Stimulated activated CD4-positive, alpha-beta T cell treated with anti-CD3 and anti-CD28 coated beads, TNF-alpha, amount 100 ng/mL, for 24 hours (primary cell): ENCODE measurements around the gene LYZL2.
"Not testable (repeated sequence)": the region's sequence is repeated elsewhere in the genome, so short reads cannot be mapped to it uniquely, and the experiment has no call there.

Experiments used
- DNase-seq, 3 experiments: peaks; one replicate each; pipeline ENCODE4 v3.0.0-alpha.2; 2020; ENCODE audit warnings: low read depth in 3 of 3

Gene LYZL2

DNA sequence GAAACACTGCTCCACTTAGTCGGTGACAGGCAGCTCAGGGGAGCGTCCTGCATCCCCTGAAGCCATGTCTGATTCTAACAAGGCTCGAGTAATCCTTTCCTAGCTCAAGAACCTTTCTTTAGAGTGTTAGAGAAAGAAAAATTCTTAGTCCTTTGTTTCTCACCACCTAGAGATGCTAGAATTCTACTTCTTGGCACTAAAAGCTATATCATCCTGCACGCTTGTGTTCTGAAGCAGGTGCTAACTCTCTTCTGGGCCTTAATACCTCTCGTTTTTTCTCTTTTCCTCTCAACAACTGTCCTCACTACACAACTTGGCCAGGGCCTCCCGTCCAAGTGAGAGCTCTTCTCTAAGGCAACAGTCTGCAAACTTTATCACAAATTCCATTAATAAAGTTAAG is at the start of gene LYZL2:
TSS of gene LYZL2 (minus strand) at position 101 of the 400 bp plus-strand sequence. CDS start 2,838 bp downstream, outside the sequence.
- DNase-seq = no peak

DNA sequence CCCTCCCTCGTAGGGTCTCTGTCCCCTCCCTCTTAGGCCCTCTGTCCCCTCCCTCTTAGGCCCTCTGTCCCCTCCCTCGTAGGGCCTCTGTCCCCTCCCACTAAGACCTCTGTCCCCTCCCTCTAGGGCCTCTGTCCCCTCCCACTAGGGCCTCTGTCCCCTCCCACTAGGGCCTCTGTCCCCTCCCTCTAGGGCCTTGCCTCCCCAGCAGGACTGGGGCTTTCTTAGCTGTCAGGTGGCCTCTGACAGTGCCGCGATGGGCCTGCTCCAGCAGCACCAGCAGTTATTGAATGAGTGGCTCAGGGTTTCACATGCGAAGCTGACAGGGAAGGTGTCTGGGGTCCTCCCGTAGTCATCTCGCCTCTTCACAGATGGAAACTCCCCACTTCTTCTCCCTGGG is 48.1 kb upstream of the LYZL2 start:
- not testable (repeated sequence) for DNase-seq

DNA sequence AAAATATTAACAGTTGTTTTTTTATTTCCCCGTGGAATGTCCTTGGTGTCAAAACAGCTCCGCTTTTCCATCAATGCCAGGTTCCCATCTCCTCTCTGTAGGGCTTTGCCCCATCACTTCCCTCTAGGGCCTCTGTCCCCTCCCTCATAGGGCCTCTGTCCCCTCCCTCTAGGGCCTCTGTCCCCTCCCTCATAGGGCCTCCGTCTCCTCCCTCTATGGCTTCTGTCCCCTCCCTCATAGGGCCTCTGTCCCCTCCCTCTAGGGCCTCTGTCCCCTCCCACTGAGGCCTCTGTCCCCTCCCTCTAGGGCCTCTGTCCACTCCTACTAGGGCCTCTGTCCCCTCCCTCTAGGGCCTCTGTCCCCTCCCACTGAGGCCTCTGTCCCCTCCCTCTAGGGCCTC is 47.6 kb upstream of the LYZL2 start:
- not testable (repeated sequence) for DNase-seq

DNA sequence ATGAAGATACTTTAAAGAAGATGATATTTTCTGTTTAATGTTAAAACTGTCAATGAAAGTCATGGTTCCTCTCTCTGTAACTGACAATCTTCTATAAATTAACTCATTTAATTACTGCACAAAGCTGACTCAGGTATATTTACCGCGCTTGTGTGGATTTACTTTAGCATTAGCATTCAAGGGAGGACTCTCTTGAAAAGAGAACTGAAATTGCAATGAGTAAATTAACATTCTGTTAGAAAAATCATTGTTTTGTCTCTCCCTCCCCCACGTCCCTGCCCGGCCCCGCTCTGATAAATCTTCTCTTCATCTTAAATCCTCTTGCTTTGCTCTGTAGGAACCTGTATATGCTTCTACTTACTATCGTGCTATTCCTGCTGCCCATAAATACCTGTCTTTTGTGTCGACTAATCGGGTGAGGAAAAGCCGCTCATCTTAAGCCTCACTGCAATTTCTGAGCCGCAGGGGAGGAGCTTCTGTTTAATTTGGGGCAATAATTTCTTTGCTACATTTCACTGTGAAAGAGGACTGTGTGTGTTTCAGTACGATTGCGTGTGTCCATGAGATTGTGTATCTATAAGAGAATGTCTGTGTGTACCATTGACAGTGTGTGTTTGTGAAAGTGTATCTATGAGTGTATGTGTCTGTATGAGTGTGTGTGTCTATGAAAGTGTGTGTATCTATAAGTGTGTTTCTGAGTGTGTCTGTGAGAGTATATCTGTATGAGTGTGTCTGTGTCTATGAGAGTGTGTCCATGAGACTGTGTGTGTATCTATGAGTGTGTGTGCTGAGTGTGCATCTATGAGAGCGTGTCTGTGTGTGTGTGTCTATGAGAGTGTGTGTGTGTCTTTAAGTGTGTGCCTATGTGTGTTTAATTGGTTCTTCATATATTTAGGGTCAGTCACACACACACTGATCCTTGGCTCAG is 46.5 kb upstream of the LYZL2 start:
- no peak for DNase-seq

DNA sequence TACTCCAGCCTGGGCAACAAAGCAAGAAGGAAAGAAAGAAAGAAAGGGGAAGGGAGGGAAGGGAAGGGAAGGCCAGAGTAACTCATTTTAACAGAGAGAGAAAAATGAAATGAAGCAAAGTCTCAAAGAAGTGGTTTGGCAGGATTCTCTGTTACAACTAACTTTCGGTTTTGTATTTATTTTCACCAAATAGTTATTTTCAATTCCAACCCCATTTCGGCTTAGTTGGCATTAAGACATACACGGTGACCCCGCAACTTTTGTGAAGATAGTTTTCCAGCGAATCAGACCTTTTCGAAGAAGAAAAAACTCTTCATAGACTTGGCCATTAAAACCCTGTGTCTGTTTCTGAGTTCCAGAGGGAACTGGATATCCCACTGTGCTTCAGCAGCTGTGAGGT is 45.2 kb upstream of the LYZL2 start:
- no peak for DNase-seq

DNA sequence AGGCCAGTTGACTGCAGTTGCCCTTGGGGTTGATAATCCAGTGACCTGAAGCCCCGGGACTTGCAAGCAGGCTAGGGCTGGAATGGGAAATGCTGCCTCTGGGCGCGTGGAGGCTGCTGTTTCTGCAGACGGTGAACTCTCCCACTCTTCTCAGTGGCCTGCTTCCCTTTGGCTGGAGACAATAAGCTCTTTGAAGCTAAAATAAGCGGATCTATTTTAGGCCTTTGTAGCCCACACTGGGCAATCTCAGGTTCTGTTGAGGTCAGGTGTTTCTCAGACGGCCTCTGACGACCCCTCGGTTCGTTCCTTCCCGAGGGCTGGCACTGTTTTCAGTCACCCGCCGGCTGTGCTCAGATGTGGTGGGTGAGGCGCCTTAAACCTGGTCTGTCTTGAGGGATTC is 43.7 kb upstream of the LYZL2 start:
- DNase-seq = not testable (repeated sequence)

DNA sequence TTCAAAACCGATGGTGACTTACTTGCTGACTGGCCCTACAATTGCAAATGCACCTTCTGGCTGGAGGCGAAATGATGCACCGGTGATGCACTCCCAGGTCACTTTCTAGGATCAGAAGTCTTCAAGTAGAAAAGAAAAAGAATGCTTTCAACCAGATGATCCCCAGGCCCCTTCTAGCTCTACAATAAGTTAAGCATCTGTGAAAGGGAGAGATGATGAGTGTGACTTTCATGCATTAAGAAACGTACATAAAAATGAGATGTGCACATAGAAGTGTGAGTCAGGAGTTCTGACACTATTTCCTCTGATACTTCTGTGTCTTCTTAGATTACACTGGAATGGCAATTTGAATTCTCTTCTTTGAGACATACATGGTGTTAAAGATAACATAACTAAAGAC is 42.8 kb upstream of the LYZL2 start:
- not testable (repeated sequence) for DNase-seq

DNA sequence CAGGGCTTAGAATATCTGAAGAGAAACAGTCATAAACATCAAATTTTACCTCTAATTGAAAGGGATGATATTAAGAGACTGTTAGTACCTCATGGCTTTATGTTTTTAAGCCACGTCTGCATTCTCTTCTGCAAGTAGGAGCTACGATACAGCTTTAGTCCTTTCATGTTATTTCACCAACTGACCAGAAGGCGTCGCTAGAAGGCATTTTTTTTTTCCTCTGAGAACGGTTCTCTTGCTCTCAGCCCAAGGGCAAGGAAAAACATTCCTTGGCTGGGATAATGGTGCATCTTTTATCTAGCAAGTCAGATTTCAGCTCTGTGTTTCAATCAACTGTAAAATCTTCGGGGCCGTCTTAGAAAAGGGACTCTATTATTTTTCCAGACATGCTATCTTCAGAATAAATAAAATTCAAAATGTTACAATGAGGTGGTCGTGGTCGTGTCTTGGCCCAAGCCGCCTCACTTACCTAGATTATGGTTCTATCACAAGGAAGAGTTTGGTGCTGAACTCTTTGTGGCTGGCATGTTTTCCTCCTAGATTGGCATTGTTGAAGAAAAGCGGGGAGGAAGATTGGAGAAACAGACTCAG is 41.6 kb upstream of the LYZL2 start:
- DNase-seq = no peak

DNA sequence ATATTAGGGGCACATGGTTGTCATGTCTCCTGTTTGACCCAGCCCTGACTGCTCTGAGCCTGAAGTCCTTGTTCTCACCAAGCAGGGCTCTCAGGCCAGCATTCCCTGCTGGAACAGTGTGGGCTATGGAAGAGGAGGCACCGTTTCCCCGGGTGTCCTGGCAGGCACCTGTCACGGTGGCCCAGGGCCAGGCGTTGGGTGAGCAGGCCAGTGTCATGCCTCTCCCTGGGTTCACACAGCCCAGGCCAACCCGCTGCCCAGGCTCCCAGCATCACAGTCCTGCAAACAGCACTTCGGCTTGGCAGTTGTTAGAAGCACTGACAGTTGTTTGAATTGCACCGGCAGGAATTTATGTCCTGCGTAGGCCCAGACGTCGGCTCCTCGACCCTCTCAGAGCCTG is 38.4 kb upstream of the LYZL2 start:
- DNase-seq = not testable (repeated sequence)

DNA sequence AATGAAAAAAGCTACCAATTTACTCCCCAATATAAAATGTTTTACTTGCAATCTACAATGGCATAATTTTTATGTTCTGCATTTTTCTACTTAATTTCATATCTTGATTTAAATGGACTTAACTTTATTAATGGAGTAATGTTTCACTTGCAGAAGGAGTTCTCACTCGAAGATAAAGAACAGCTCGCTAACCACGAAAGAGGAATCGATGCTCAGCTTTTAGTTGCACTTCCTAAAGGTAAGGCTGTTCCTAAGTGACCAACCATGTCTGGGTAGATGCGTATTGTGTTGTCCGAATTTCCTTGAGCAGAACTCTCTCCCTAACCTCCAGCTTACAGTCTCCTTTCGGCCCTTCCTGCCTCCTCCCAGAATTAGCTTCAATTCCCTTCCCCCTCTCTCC is 33.9 kb upstream of the LYZL2 start:
- not testable (repeated sequence) for DNase-seq

DNA sequence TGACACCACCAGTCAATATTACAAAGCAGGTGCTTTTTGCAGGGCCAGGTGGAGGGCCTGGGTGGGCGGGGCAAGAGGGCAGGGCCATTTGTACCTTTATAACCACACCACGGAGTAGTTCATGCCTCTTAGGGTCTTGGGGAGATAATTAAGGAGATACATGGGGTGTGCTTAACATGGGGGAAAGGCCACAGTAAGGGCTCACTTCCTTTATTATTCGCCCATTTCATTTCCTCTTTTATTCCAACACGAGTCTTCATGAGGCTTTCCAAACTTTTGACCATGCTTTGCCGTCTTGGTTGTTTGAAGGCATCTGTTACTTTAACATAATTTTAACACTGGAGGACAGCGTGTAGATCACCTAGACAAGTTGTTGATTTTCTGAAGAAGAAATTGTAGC is 33.3 kb upstream of the LYZL2 start:
- DNase-seq = no peak

DNA sequence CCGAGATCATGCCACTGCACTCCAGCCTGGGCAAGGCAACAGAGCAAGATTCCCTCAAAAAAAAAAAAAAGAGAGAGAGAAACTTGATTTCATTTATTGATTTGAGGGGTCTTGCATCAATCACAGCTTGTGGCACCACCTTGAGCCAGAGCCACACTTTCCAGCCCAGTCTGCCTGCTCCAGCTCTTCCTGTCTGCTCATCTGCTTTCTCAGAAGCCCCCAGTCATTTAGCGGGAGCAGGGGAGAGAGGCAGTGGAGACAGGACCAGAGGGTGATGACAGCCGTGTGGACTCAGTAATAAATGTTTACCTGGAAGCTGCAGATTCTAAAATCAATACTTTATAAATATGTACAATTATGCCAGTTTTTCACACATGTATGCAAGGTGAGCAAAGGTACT is 30.8 kb upstream of the LYZL2 start:
- not testable (repeated sequence) for DNase-seq

DNA sequence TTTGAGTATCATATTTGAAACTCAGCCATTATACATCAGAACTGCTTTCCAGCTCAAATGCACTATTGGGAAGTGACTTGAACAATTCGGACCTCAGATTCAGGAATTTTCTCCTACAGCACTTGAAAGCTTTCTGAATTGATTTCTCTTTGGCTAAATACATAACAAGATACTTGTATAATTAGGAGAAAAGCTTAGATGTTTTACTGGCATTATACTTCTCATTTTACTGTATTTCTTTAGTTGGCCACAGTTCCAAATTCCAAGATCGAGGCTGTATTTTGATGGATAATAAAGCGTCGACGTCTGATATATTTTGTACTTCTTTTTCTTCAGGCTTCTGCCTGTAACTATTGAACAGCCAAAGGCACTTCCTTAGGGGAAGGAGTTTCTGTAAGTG is 26.7 kb upstream of the LYZL2 start:
- DNase-seq = no peak

DNA sequence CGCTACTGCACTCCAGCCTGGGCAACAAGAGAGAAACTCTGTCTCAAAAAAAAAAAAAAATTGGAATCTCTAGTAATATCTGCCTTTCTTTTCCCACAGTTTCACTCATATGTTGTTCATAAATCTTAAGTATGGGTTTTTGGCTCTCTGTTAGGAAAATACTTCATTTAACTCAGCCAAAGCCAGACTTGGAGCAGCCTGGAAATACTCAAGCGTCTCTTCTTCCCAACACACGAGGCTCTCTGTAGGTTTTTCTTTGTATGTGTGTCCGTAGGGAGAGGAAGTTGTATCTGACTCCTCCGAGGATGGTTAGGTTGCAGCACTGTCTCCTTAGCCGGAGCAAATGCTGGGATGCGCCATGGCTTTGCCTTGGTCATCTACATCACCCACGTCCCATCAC is 25.4 kb upstream of the LYZL2 start:
- not testable (repeated sequence) for DNase-seq

DNA sequence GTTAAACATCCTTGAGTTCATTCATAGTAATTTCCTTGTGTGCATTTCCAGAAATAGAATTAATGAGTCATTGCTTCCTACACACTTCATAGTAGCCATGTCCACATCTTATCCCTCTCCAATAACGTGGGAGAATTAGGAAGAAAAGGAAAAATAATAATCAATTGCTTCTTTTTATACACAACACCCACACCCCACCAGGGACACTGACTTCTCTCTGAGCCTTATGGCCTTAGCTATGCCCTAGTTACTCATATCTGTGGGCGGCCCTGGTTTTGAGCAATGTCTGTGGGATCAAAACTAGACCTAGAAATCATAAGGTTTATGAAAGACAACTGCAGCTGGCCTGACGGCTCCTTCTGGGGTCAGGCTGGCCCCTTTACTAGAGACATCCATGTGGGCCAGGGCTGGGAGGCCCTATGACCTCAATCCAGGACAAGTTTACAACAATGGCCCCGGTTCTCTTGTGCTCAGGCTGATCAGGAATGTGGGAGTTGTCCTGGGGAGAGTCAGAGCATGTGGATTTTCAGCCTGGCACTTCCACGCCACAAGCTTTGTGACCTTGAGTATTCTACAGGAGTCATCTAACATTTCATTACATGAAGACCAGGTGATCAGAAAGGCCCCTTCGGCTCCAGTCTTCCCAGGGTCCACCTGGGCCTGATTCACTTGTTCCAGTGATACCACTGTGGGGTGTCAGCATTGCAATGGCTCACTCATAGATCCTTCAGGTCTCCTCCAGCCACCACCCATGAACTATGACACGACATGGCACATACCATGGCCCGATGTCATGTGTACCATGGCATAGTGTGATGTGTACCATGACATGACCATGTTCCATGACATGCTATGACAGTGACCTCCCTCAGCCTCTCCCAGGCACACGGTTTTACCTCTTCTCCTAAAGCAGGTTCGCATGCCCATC is 22.2 kb upstream of the LYZL2 start:
- DNase-seq = not testable (repeated sequence)

DNA sequence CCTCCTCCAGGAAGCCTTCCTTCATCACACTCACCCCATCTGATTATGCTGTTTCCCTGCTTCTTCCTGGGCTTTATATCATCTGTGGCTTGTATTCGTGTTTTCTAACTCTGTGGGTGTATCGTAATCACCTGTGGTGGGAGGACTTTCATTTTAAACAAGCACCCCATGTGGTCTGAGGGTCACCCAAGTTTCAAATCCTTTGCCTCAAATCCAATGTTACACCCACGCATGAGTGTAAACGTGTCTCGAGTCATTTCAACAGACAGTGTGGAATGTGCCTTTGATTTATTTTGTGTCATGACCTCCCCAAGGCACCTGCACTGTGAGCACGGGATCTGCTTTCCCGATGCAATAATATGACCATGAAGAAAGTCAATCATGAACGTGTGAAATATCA is 17.5 kb upstream of the LYZL2 start:
- DNase-seq = no peak

DNA sequence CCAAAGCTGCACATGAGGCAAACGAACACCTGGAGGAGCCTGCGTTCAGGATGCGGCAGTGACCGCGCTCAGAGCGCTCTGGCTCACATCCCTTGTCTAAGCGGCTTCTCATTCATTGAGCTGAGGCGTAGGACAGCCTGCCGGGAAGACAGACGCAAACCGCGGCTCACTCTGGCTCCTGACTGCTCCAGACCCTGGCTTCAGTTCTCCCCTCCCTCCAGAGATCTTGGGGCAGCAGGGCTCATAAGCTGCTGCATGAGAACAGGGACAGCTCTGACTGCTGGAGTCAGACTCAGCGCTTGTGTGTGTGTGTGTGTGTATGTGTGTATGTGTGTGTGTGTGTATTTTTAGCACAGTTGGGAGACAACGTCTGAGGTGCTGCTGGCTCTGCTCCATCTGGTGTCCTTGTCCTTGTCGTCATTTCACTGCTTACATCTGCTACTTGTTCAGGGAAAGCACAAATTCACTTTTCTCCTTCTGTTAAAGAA is 15.8 kb upstream of the LYZL2 start:
- DNase-seq = no peak

DNA sequence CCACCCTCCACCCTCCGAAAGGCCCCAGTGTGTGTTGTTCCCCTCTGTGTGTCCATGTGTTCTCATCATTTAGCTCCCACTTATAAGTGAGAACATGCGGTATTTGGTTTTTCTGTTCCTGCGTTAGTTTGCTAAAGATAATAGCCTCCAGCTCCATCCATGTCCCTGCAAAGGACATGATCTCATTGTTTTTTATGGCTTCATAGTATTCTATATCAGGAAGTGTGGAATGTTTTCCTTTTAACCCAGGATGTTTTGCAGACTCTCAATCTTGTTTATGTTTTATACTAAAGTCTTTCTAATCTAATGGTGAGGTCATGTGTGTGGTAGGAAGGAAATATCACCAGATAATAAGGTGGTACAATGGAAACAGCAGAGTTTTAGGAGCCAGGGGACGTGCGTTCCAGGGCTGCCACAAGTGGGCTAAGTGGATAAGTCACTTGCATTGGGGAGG is 14.9 kb upstream of the LYZL2 start:
- DNase-seq = not testable (repeated sequence)

DNA sequence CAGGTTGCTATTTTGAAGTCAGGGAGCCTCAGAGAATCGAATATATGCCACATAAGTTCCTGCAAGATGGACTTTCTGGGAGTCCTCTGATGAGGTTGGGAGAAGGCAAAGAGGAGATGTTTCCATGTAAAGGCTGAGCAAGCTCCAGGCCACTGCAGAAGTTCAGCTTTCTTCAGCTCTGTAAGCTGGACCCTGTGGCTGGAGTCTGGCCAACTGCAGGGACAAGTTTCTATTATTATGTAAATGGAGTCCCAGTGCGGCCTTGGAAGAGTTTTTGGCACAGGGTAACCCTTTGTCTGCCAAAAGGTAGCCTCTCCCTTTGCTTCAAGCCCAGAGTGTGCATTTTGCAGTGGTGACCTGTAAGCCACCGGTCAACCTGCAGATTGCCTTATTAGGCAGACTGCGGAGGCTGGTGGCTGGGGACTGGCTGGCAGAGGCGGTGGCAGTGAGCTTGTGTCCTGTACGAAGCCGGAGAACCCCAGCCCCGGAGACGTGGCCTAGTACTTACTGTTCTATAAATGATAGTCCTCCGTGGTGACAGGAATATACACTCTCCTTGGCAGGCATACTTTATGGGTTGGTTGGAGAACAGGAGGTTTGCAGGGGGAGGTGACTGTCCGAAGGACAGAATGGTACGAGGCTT is 14.1 kb upstream of the LYZL2 start:
- DNase-seq = not testable (repeated sequence)

DNA sequence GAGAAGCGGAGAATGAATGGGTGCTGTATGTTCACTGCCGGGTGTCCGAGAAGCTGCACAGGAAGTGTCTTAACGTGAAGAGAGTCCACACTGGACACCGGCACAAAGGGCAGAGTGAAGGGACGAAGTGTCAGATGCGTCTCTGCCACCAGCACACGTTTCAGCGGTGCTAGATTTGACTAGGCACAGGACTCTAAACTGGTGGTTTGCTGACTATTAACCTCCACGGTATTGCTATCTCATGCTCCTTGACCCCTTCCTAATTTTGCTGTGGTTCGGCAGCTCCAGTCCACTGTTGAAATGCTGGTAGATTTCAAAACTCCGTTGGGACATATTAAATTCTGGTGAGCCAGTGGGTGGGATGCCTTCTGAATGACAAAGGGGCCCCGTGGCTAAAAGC is 13.3 kb upstream of the LYZL2 start:
- not testable (repeated sequence) for DNase-seq
